GM12864 (cell line): ENCODE measurements around the gene GSTT2B.
"Not testable (repeated sequence)": the region's sequence is repeated elsewhere in the genome, so short reads cannot be mapped to it uniquely, and the experiment has no call there.

Source experiments
- DNase-seq: peaks from one replicate; pipeline ENCODE4 v3.0.0-alpha.2; 2011; ENCODE audit warnings: low read depth
- H3K4me3 ChIP-seq: 2 replicates; pipeline ENCODE4 v1.5.1; 2011; ENCODE audit warnings: mild to moderate bottlenecking, low read depth, low read length, control low read depth
- CTCF ChIP-seq: IDR thresholded peaks from 2 replicates; pipeline ENCODE4 v1.5.1; 2011; ENCODE audit warnings: low read depth, mild to moderate bottlenecking, moderate library complexity, low read length, control low read depth, inconsistent platforms; ENCODE audit errors: missing control alignments

Gene GSTT2B

GRCh38 chr22:23961084-23961771, at the start of gene GSTT2B:
Gene GSTT2B (minus strand): TSS chr22:23961195. CDS start chr22:23961131, 64 bp downstream.
- DNase-seq, H3K4me3 ChIP-seq: not testable (repeated sequence)

GRCh38 chr22:24010018-24010391, 49.0 kb upstream of the GSTT2B start:
- H3K4me3 ChIP-seq: no peak overlapping the region
- TF ChIP-seq CTCF: no peak
- no peak for DNase-seq

GRCh38 chr22:24009227-24010017, 48.4 kb upstream of the GSTT2B start:
- DNase-seq: no peak
- no peak overlapping the region for H3K4me3 ChIP-seq
- no peak for TF ChIP-seq CTCF

GRCh38 chr22:24008381-24009226, 47.6 kb upstream of the GSTT2B start:
- DNase-seq: no peak
- H3K4me3 ChIP-seq: no peak overlapping the region
- TF ChIP-seq CTCF: no peak

GRCh38 chr22:24008022-24008283, 47.0 kb upstream of the GSTT2B start:
- no peak for TF ChIP-seq CTCF
- no peak overlapping the region for H3K4me3 ChIP-seq
- DNase-seq: no peak

GRCh38 chr22:24007253-24008021, 46.4 kb upstream of the GSTT2B start:
- no peak for TF ChIP-seq CTCF
- no peak for DNase-seq
- H3K4me3 ChIP-seq: no peak overlapping the region

GRCh38 chr22:24006914-24007214, 45.9 kb upstream of the GSTT2B start:
- no peak overlapping the region for H3K4me3 ChIP-seq
- no peak for DNase-seq
- no peak for TF ChIP-seq CTCF
